Testis (tissue), 3 donors: ENCODE results near the gene ELANE. TPM values are rescaled to one million over a fixed set of nuclear protein-coding genes. Genes with fewer than 3 reads are reported as not detected.

ENCODE experiments used
- DNase-seq: peaks from one replicate; pipeline ENCODE4 v3.0.0-alpha.2; 2019
- H3K27ac ChIP-seq, 2 donors: fragments of 200-600 bp; sonication (generic); one replicate each; pipeline ENCODE4 v1.5.1; 2019
- H3K27me3 ChIP-seq: fragments of 200-600 bp; sonication (generic); one replicate; pipeline ENCODE4 v1.5.1; 2019
- H3K36me3 ChIP-seq: fragments of 200-600 bp; sonication (generic); one replicate; pipeline ENCODE4 v1.5.1; 2017; ENCODE audit warnings: low read depth; ENCODE audit errors: missing control alignments
- H3K4me1 ChIP-seq: fragments of 200-600 bp; sonication (generic); one replicate; pipeline ENCODE4 v1.5.1; 2019
- H3K4me3 ChIP-seq, 2 donors: fragments of 200-600 bp; sonication (generic); one replicate each; pipeline ENCODE4 v1.5.1; 2017 to 2019
- H3K9me3 ChIP-seq: fragments of 200-600 bp; sonication (generic); one replicate; pipeline ENCODE4 v1.5.1; 2017
- CTCF ChIP-seq, 3 experiments: fragments of 450-650 bp in 2 of 3; fragments of 200-600 bp in 1 of 3; sonication (generic) in 1 of 3; IDR thresholded peaks; one replicate each; pipeline ENCODE4 v1.5.1; 2016 to 2019; ENCODE audit warnings: antibody characterized with exemption in 3 of 3, mild to moderate bottlenecking in 2 of 3, moderate library complexity in 1 of 3
- POLR2A ChIP-seq: fragments of 450-650 bp; IDR thresholded peaks from one replicate; pipeline ENCODE4 v1.6.1; 2017; ENCODE audit warnings: antibody characterized with exemption, mild to moderate bottlenecking, moderate library complexity
- WGBS, 2 donors: methylation state at CpG; one replicate each; pipeline ENCODE4 v1.1.5; 2018; 5-methylcytosine and 5-hydroxymethylcytosine counted together
- intact Hi-C: fragments of 100-400 bp; cut with DNase I; formaldehyde crosslinking; loops from one replicate; pipeline ENCODE4 v1.15.1; 2023; ENCODE audit warnings: low total_unique reads
- polyA plus RNA-seq: library from polyadenylated mRNA; stranded (reverse); fragments of 350-450 nt; fragmentation: Illumina TruSeq; extraction: RNeasy Lipid Tissue Mini Kit (QIAGEN cat#74804); gene quantifications from one replicate; pipeline ENCODE4 v1.2.3, GENCODE V29; 2014; ENCODE audit warnings: low read depth, low replicate concordance; ENCODE audit not compliant: insufficient read depth
- total RNA-seq, 2 donors: library from RNA; depleted of rRNA; stranded (reverse); fragments of >200 nt; gene quantifications; one replicate each; pipeline ENCODE4 v1.2.3, GENCODE V29; 2016

The ELANE gene
- total and polyA plus RNA-seq, 3 donors from 2014 or later: 0.50 to 0.74 TPM; not detected in 1

- H3K4me1 ChIP-seq: no peaks in the 10 kb centered on the region
- H3K27me3 ChIP-seq: no peaks in the 10 kb centered on the region
- no peaks in the 10 kb centered on the region for H3K9me3 ChIP-seq
- H3K4me3 ChIP-seq: no peak overlapping the region
- WGBS, 2 donors: 91 to 96% methylated on average over 17 to 37 of the region's 37 CpGs
- intact Hi-C loops: no loop called here
- H3K36me3 ChIP-seq: no peaks in the 10 kb centered on the region
- no peak overlapping the region for H3K27ac ChIP-seq
- no peak for DNase-seq
- no peak for TF ChIP-seq CTCF (IDR thresholded peaks at IDR 0.05)
- no peak for TF ChIP-seq POLR2A
Measured at GRCh38 chr19:879711-880438, 27.8 kb downstream of the ELANE start.

GRCh38 chr19:881385-882071 is 29.4 kb downstream of the ELANE start:
- whole genome bisulfite sequencing, 2 donors: 96 to 97% methylated on average over 22 to 34 of the region's 34 CpGs
- H3K4me3 ChIP-seq: no peak overlapping the region
- intact Hi-C loops: no loop called here
- no peaks in the 10 kb centered on the region for H3K9me3 ChIP-seq
- DNase-seq: no peak
- no peak overlapping the region for H3K27ac ChIP-seq
- no peaks in the 10 kb centered on the region for H3K27me3 ChIP-seq
- no peaks in the 10 kb centered on the region for H3K36me3 ChIP-seq
- TF ChIP-seq CTCF (IDR thresholded peaks at IDR 0.05) (no peak), POLR2A (no peak)
- H3K4me1 ChIP-seq: no peaks in the 10 kb centered on the region

- Histone ChIP-seq H3K4me3 (no peak overlapping the region), H3K27ac (no peak overlapping the region), H3K9me3 (no peaks in the 10 kb centered on the region), H3K27me3 (no peaks in the 10 kb centered on the region), H3K36me3 (no peaks in the 10 kb centered on the region), H3K4me1 (no peaks in the 10 kb centered on the region)
- 92 to 93% methylated on average over 30 of the region's 30 CpGs for WGBS, 2 donors
- no peak for DNase-seq
- no peak for TF ChIP-seq POLR2A
- no peak for TF ChIP-seq CTCF (IDR thresholded peaks at IDR 0.05)
- intact Hi-C loops: no loop called here
Measured at GRCh38 chr19:882871-883497, 30.9 kb downstream of the ELANE start.

GRCh38 chr19:883661-884211 is 31.6 kb downstream of the ELANE start:
- H3K27ac ChIP-seq: no peak overlapping the region
- 93 to 95% methylated on average over 14 to 22 of the region's 22 CpGs for WGBS, 2 donors
- DNase-seq: no peak
- H3K9me3 ChIP-seq: no peaks in the 10 kb centered on the region
- no peaks in the 10 kb centered on the region for H3K27me3 ChIP-seq
- intact Hi-C loops: no loop called here
- no peaks in the 10 kb centered on the region for H3K36me3 ChIP-seq
- H3K4me3 ChIP-seq: no peak overlapping the region
- TF ChIP-seq CTCF (IDR thresholded peaks at IDR 0.05) (no peak), POLR2A (no peak)
- no peaks in the 10 kb centered on the region for H3K4me1 ChIP-seq
